ENCODE results near the gene DOK3.
A peak's percentile ranks its signal among the peaks of the same experiment; 100 is the strongest.
"Not testable (repeated sequence)": the region's sequence is repeated elsewhere in the genome, so short reads cannot be mapped to it uniquely, and the experiment has no call there.

The DOK3 gene

DNA sequence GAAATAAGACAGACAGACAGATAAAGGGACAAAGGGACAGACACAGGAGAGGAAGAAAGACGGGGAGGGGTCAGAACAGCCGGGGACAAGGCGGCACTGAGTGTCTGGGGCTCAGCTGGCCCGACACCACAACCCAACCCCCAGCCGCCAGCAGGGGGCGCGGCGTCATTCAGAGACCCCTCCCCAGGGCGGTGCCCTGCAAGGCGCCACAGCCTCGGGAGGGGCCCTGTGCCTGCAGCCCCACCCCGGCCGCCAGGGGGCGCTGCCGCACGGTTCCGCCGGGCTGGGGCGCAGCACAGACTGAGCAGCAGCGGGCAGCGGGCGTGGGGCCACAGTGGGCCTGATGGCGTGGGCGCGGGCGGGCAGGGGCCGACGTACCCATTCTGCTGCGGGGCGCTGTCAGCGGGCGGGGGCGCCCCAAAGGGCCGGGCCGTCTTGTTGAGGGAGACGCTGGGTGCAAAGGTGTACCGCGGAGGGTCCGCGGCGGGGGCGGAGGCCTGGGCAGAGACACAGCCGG, 18.1 kb downstream of the DOK3 start:
- DNase-seq = peak; percentile 64
- Mint-ChIP-seq H3K9me3 (no peaks in the 10 kb centered on the region), H3K36me3 (ENCODE audit: low read depth) (peaks cover 16% of the 10 kb centered on the region), H3K4me3 (no peak overlapping the region), H3K4me1 (peaks cover 31% of the 10 kb centered on the region), H3K27me3 (no peaks in the 10 kb centered on the region), H3K27ac (no peak overlapping the region)
- peak; percentile 6 for ATAC-seq

DNA sequence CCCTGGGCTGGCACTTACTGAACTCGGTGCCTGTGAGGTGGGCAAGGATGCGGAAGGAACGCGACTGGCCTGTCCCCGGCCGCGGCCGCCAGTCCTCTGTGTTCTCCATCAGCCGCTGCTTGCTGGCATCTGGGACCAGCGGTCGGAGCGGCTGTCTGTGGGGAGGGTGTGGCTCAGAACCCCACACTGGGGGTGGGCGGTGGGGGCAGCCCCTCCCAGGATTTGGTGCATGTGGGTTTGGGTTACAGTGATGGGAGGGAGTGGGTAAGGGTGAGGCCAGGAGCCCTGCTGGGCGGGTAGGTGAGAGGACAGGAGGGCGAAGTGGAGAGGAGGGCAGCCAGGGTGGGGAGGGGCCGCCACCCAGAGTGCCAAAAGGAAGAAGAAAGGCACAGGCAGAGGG, 18.6 kb downstream of the DOK3 start:
- DNase-seq (no peak), ATAC-seq (no peak)
- Mint-ChIP-seq H3K27me3 (no peaks in the 10 kb centered on the region), H3K4me1 (peaks cover 27% of the 10 kb centered on the region), H3K27ac (no peak overlapping the region), H3K4me3 (no peak overlapping the region), H3K36me3 (ENCODE audit: low read depth) (peaks cover 18% of the 10 kb centered on the region), H3K9me3 (no peaks in the 10 kb centered on the region)

DNA sequence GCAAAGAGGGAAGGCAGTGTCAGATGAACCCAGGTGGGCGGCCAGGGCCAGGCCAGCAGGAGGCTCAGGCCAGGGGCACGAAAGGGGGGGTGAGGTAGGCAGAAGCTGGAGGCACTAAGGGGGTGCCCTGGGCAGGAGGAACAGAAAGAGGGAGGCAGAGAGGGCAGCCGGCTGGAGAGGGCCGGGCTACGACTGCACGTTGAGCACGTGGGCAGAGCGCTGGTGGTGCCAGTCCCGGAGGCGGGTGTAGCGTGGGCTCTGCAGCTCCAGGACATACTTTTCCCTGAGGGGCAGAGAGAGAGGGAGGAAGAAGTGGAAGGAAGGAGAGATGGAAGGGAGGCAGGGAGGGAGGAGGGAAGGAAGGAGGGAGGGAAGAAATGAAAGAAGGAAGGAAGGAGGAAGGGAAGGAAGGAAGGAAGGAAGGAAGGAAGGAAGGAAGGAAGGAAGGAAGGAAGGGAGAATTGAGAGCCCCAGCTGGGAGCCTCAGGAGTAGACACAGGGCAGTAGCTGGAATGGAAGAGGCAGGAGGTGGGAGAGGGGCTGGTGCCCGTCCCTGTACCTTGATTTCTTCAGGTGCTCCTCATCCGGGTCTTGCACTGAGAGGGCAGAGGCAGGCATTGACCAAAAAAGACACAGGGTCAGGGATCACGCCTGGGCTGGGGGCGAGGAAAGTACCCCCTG, 19.2 kb downstream of the DOK3 start:
- Mint-ChIP-seq H3K27ac (no peak overlapping the region), H3K9me3 (no peaks in the 10 kb centered on the region), H3K4me3 (no peak overlapping the region), H3K36me3 (ENCODE audit: low read depth) (peaks cover 18% of the 10 kb centered on the region), H3K27me3 (no peaks in the 10 kb centered on the region), H3K4me1 (peaks cover 22% of the 10 kb centered on the region)
- no peak for ATAC-seq
- no peak for DNase-seq

DNA sequence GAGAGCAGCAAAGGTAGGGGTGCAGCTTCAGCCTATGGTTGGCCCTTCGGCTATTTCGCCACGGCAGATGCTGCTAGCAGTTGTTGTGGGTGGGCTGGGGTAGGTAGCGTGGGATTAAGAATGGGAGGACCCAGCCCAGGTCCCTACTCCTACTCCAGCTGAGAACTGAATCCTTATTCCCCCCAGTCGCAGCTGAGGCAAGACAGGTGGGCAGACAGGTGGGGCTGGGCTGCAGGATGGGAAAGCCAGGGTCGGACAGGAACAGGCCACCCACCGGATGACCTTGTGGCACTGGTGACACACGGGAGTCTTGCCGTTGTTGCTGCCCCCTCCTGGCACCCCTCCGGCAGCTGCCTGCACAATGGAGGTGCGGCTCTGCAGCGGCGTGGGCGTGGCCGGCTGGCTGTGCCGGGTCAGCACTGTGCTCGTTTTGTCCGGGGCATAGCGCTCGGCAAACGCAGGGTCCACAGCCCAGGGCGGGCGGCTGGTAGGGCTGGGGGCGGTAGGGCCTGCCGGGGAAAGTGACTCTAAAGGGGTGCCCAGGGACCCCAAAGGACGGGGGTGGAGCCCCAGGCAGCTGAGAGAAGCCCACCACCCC, 20.4 kb downstream of the DOK3 start:
- ATAC-seq (no peak), DNase-seq (no peak)
- H3K36me3 Mint-ChIP-seq (ENCODE audit: low read depth) = peaks cover 21% of the 10 kb centered on the region
- no peaks in the 10 kb centered on the region for H3K9me3 Mint-ChIP-seq
- no peaks in the 10 kb centered on the region for H3K27me3 Mint-ChIP-seq
- H3K4me1 Mint-ChIP-seq = peaks cover 9% of the 10 kb centered on the region
- no peak overlapping the region for H3K27ac Mint-ChIP-seq
- no peak overlapping the region for H3K4me3 Mint-ChIP-seq

DNA sequence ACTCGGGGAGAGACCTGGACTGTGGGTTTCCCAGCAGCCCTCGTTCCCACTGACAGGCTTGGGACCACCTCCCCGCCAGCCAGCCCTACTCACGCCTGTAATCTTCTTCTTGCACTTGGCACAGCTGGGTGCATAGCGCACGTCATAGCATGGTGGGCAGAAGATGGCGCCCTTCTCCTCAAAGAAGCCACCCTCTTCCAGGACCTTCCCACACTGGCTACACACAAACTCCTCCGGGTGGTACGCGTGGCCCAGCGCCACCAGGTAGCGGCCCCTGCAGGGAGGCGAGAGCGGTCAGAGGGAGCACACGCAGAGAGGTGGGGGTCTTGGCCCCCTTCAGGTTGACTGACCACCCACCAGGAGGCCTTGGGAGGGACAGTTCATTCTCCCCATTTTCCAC, 21.7 kb downstream of the DOK3 start:
- no peak overlapping the region for H3K27ac Mint-ChIP-seq
- DNase-seq (no peak), ATAC-seq (no peak)
- no peaks in the 10 kb centered on the region for H3K9me3 Mint-ChIP-seq
- H3K4me3 Mint-ChIP-seq = no peak overlapping the region
- peaks cover 18% of the 10 kb centered on the region for H3K36me3 Mint-ChIP-seq (ENCODE audit: low read depth)
- H3K27me3 Mint-ChIP-seq = no peaks in the 10 kb centered on the region
- H3K4me1 Mint-ChIP-seq = peaks cover 1% of the 10 kb centered on the region

DNA sequence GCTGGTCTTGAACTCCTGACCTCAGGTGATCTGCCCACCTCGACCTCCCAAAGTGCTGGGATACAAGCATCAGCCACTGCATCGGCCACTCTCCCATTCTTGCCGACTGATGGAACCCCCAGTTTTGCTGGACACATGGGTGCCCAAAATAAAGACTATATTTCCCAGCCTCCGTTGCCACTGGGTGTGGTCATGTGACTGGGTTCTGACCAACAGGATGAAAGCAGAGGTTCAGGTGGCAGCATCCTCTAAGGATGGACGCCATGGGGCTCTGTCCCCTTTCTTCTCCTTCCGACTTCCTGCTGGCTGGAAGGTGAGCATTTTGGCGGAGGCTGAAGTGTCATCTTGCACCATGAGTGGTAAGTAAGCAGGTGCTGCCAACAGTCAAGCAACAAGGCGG, 22.5 kb downstream of the DOK3 start:
- no peak overlapping the region for H3K27ac Mint-ChIP-seq
- no peaks in the 10 kb centered on the region for H3K27me3 Mint-ChIP-seq
- H3K36me3 Mint-ChIP-seq (ENCODE audit: low read depth) = peaks cover 14% of the 10 kb centered on the region
- H3K9me3 Mint-ChIP-seq = no peaks in the 10 kb centered on the region
- ATAC-seq (no peak), DNase-seq (no peak)
- H3K4me1 Mint-ChIP-seq = peaks cover 1% of the 10 kb centered on the region
- no peak overlapping the region for H3K4me3 Mint-ChIP-seq

DNA sequence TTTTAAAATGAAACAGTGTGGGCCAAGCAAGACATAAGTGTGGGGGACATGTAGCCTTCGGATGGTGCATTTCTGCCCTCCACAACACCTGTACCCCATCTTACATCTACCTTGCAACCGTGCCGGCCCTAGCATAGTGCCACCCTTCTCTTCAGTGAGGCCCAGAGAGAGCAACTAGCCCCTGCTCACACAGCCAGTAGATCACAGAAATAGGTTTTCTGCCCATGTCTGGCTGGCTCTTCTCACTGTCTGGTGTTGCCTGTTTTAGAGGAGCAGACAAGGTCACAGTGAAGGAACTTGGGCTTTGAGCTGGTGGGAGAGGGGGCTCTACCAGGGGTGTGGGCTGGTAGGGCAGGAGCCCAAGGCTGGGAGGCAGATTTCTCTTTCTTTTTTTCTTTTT, 23.4 kb downstream of the DOK3 start:
- Mint-ChIP-seq H3K36me3 (ENCODE audit: low read depth) (peaks cover 14% of the 10 kb centered on the region), H3K9me3 (no peaks in the 10 kb centered on the region), H3K27ac (no peak overlapping the region), H3K4me1 (peaks cover 1% of the 10 kb centered on the region), H3K27me3 (no peaks in the 10 kb centered on the region), H3K4me3 (no peak overlapping the region)
- DNase-seq (no peak), ATAC-seq (no peak)

DNA sequence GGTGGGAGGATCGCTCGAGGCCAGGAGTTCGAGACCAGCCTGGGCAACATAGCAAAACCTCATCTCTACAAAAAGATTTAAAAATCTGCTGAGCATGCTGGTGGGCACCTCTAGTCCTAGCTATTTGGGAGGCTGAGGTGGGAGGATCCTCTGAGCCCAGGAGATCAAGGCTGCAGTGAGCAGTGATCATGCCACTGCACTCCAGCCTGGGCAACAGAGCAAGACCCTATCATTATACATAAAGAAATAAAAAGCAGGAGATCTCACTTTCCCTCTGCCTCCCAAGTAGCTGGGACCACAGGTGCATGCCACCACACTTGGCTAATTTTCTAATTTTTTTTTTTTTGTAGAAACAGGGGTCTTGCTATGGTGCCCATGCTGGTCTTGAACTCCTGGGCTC, 23.9 kb downstream of the DOK3 start:
- DNase-seq, H3K27me3 Mint-ChIP-seq, H3K4me1 Mint-ChIP-seq, ATAC-seq, H3K27ac Mint-ChIP-seq, H3K9me3 Mint-ChIP-seq, H3K4me3 Mint-ChIP-seq: not testable (repeated sequence)
- H3K36me3 Mint-ChIP-seq (ENCODE audit: low read depth) = peaks cover 14% of the 10 kb centered on the region

DNA sequence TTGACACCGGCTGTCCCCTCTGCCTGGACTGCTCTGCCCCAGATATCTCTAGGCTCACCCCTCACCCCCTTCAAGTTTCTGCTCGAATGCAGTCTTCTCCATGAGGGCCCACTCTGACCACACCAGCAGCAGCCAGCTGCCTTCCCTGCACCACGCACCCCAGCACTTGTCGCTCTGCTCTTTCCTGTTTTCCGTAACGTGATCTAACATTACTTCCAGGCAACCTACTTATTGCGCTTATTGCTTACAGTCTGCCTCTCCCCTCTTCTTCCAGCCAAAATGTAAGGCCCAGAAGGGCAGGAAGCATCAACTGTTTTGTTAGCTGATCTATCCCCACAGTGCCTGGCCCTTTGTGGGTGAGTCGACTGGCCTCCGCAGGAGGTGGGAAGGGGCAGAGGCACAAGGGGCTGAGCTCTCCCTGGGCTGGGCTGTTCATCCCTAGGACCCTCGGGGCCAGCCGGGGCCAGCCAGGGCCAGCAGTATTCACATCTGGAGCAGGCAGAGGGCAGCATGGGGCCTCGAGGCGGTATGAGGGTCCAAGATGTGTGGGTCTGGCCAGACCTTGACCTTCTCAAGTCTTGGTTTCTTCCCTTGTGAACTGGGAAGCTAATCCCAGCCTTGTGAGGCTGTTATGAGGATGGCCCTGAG, 24.6 kb downstream of the DOK3 start:
- DNase-seq (no peak), ATAC-seq (no peak)
- Mint-ChIP-seq H3K9me3 (no peaks in the 10 kb centered on the region), H3K4me3 (no peak overlapping the region), H3K27ac (peak overlapping the region; percentile 11), H3K27me3 (no peaks in the 10 kb centered on the region), H3K4me1 (peaks cover 4% of the 10 kb centered on the region), H3K36me3 (ENCODE audit: low read depth) (peaks cover 13% of the 10 kb centered on the region)

DNA sequence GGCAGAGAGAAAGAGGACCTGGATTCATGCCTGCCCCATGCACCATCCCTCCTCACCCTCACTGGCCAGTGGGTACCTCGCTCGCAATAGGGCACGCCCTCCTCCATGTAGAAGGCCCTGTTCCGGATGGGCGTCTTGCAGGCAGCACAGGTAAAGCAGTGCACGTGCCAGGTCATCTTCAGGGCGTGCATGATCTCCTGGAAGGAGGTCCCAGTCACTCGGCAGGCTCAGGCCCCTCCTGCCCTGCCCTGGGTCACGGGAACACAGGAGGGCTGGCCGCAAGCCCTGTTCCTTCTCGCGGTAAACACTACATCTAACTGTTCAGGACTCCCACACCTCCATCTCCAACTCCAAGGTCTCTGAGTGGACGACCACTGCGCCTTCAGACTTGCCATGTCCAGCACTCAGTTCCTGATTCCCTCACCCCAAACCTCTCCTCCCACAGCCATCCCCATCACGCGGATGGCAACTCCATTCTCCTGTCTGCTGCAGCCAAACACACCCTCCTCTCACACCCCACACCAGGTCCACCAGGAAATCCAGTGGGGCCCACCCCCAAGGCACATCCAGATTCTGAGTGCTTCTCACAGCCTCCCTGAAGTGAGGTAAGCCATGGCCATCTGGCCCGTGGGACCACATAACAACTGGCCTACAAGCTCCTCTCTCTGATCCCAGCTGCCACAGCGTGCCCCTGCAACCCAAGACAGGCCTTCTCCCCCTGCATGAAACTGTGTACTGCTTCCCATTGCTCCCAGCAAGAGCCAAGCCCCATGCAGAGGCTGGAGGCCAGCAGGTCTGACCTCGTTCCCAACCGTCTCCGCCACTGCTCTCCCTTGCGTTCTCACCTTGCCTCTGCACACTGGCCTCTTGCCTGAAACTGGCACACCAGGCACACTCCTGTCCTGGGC, 25.4 kb downstream of the DOK3 start:
- no peaks in the 10 kb centered on the region for H3K9me3 Mint-ChIP-seq
- DNase-seq (no peak), ATAC-seq (no peak)
- peaks cover 12% of the 10 kb centered on the region for H3K36me3 Mint-ChIP-seq (ENCODE audit: low read depth)
- H3K27me3 Mint-ChIP-seq = no peaks in the 10 kb centered on the region
- H3K4me3 Mint-ChIP-seq = no peak overlapping the region
- peak overlapping the region; percentile 11 for H3K27ac Mint-ChIP-seq
- peaks cover 12% of the 10 kb centered on the region for H3K4me1 Mint-ChIP-seq

DNA sequence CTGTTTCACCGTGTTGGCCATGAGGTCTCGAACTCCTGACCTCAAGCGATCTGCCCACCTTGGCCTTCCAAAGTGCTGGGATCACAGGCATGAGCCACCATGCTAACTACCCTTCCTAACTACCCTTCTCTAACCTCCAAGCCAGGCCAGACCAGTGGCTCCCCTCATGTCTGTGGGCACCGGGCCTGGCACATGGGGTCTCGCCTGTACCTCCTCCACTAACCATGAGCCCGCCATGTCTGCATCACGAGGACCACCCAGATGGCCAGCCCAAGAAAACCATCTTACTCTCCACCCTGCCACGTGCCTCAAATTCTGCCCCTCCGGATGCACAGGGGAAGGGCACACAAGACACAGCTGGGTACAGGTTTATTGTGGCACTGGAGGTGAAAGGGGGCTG, 26.6 kb downstream of the DOK3 start:
- Mint-ChIP-seq H3K9me3 (no peaks in the 10 kb centered on the region), H3K27ac (no peak overlapping the region), H3K4me3 (no peak overlapping the region), H3K36me3 (ENCODE audit: low read depth) (peaks cover 11% of the 10 kb centered on the region), H3K4me1 (peaks cover 24% of the 10 kb centered on the region), H3K27me3 (no peaks in the 10 kb centered on the region)
- ATAC-seq = no peak
- DNase-seq = no peak

DNA sequence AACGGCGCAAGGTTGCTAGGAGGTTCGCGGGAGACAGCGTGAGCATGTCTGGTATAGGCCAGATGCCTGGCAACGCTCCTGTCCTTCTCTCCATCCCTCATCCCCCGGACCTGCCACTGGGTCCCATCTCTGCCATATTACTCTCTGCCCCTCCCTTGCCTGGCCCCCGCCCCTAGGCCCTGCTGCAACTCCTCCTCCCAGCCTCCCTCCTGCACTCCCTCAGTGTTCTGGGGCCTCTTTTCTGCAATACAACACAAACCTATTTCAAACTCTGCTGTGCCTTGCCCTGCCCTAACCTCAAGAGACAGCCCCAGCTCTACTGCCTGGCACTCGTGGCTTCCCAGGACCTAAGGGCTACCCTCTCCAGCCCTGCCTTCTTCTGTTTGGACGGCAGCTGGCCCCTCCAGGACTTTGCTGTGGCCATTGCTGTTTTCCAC, 27.2 kb downstream of the DOK3 start:
- Mint-ChIP-seq H3K9me3 (no peaks in the 10 kb centered on the region), H3K27ac (no peak overlapping the region), H3K4me1 (peaks cover 29% of the 10 kb centered on the region), H3K4me3 (no peak overlapping the region), H3K27me3 (no peaks in the 10 kb centered on the region), H3K36me3 (ENCODE audit: low read depth) (peaks cover 10% of the 10 kb centered on the region)
- no peak for ATAC-seq
- DNase-seq = no peak

DNA sequence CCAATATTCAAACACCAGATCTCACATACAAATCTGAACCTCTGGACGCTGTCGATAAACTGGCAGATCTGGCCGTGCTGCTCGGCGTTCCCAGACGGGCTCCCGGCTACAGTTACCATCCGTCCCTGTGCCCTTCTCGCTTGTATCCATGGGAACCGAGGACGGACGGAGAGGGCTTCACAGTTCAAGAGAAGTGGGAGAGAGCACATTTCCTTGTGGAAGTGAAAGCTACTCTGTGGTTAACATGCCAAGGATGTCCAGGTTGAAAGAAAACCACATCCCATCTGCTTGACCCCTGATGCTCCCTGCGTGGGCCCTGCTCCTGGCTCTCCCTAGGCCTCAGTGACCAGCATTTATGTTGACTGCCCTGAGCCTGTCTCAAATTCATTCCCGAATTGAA, 29.9 kb downstream of the DOK3 start:
- H3K27me3 Mint-ChIP-seq = no peaks in the 10 kb centered on the region
- peaks cover 50% of the 10 kb centered on the region for H3K4me1 Mint-ChIP-seq
- no peak for DNase-seq
- ATAC-seq = no peak
- H3K36me3 Mint-ChIP-seq (ENCODE audit: low read depth) = peaks cover 2% of the 10 kb centered on the region
- H3K27ac Mint-ChIP-seq = peak overlapping the region; percentile 98
- H3K9me3 Mint-ChIP-seq = no peaks in the 10 kb centered on the region
- H3K4me3 Mint-ChIP-seq = no peak overlapping the region

Measured in activated naive CD8-positive, alpha-beta T cell treated with anti-CD3 and anti-CD28 coated beads, Interleukin-2, amount 50 U/mL, for 24 hours (primary cell).